Endothelial cell of umbilical vein (primary cell): Measurements from ENCODE around the gene RECQL5. TPM values are rescaled to one million over a fixed set of nuclear protein-coding genes. Genes with fewer than 3 reads are reported as not detected.

Source experiments
- BruUV-seq: library from RNA; stranded (reverse); fragments of 400-500 nt; replicated peaks from 2 replicates; lab custom pipeline; 2021; lab: Mats Ljungman, UMichigan
- CTCF ChIA-PET: fragments of 300-600, 350-600 bp; sonication (Branson Sonifier 250); formaldehyde crosslinking; loops from one replicate; lab custom pipeline; 2021; ENCODE audit warnings: antibody characterized with exemption, inconsistent platforms; lab: Charles Lee
- POLR2A ChIA-PET: fragments of 300-600, 350-600 bp; sonication (Branson Sonifier 250); formaldehyde crosslinking; loops from one replicate; lab custom pipeline; 2021; ENCODE audit warnings: antibody characterized with exemption, inconsistent platforms; lab: Charles Lee
- DNase-seq: peaks from one replicate; pipeline ENCODE4 v3.0.0-alpha.2; 2011; ENCODE audit warnings: low read depth, low spot score
- FAIRE-seq: peaks from 2 replicates; lab custom pipeline; 2011; peaks lifted over from hg19 to GRCh38; lab: Jason Lieb, UNC
- H2AFZ ChIP-seq: 2 replicates; pipeline ENCODE4 v1.6.0; 2012; ENCODE audit warnings: low read depth, low read length, control low read depth, inconsistent platforms
- H3K27ac ChIP-seq: 2 replicates; pipeline ENCODE4 v1.5.1; 2011; ENCODE audit warnings: low read depth, mild to moderate bottlenecking, control low read depth, low read length, moderate library complexity; ENCODE audit not compliant: insufficient read depth
- H3K27me3 ChIP-seq, 2 experiments: 2 replicates each; pipeline versions ENCODE4 v1.6.0 to v1.6.1; 2011; ENCODE audit warnings: low read length in 2 of 2, mixed read lengths in 1 of 2; ENCODE audit not compliant: control insufficient read depth in 2 of 2, insufficient read depth in 2 of 2
- H3K36me3 ChIP-seq, 2 experiments: 2 replicates in 1 of 2; 3 replicates in 1 of 2; pipeline ENCODE4 v1.5.1; 2011; ENCODE audit warnings: low read length in 2 of 2, mild to moderate bottlenecking in 1 of 2, moderate library complexity in 1 of 2; ENCODE audit not compliant: control insufficient read depth in 2 of 2, insufficient read depth in 2 of 2; ENCODE audit errors: extremely low read depth in 1 of 2
- H3K4me1 ChIP-seq: 3 replicates; pipeline ENCODE4 v1.5.1; 2011; ENCODE audit warnings: mild to moderate bottlenecking, low read length; ENCODE audit not compliant: control insufficient read depth, insufficient read depth; ENCODE audit errors: extremely low read depth
- H3K4me2 ChIP-seq: 2 replicates; pipeline ENCODE4 v1.6.1; 2011; ENCODE audit warnings: low read length, control low read depth, mixed read lengths; ENCODE audit not compliant: insufficient read depth
- H3K4me3 ChIP-seq, 3 experiments: fragments of 200-600 bp in 1 of 3; sonication (generic), shearing (Covaris generic) in 1 of 3; replicated peaks in 1 of 3; 2 replicates each; pipeline ENCODE4 v1.5.1; 2011 to 2016; ENCODE audit warnings: control low read depth in 3 of 3, low read length in 3 of 3, mild to moderate bottlenecking in 2 of 3, inconsistent platforms in 1 of 3, low read depth in 1 of 3, moderate library complexity in 1 of 3; ENCODE audit not compliant: insufficient read depth in 1 of 3
- H3K79me2 ChIP-seq: 2 replicates; pipeline ENCODE4 v1.6.0; 2012; ENCODE audit warnings: low read length, inconsistent platforms; ENCODE audit not compliant: control insufficient read depth, insufficient read depth
- H3K9ac ChIP-seq: replicated peaks from 2 replicates; pipeline ENCODE3; 2011; ENCODE audit warnings: low read length, control low read depth; ENCODE audit not compliant: insufficient read depth; ENCODE audit errors: extremely low read depth
- H3K9me1 ChIP-seq: replicated peaks from 3 replicates; pipeline ENCODE4 v1.6.0; 2011; ENCODE audit warnings: mild to moderate bottlenecking, low read length; ENCODE audit not compliant: control insufficient read depth, insufficient read depth; ENCODE audit errors: extremely low read depth
- H3K9me3 ChIP-seq: replicated peaks from 2 replicates; pipeline ENCODE4 v1.5.1; 2012; ENCODE audit warnings: low read length, inconsistent platforms; ENCODE audit not compliant: control insufficient read depth, insufficient read depth
- H4K20me1 ChIP-seq: replicated peaks from 2 replicates; pipeline ENCODE3; 2011; ENCODE audit warnings: mild to moderate bottlenecking, low read length; ENCODE audit not compliant: control insufficient read depth, insufficient read depth; ENCODE audit errors: extremely low read depth
- EZH2 ChIP-seq: IDR thresholded peaks from 2 replicates; pipeline ENCODE4 v1.6.1; 2012; ENCODE audit warnings: borderline replicate concordance, low read depth, mild to moderate bottlenecking, moderate library complexity, low read length, inconsistent platforms; ENCODE audit not compliant: severe bottlenecking
- FOS ChIP-seq: IDR thresholded peaks from 2 replicates; pipeline ENCODE4 v1.6.1; 2011; ENCODE audit warnings: mild to moderate bottlenecking, low read length, moderate library complexity, borderline replicate concordance; ENCODE audit not compliant: insufficient read depth
- GATA2 ChIP-seq: IDR thresholded peaks from 2 replicates; pipeline ENCODE4 v1.7.0; 2011; ENCODE audit warnings: low read depth, mild to moderate bottlenecking, moderate library complexity, mixed read lengths, low read length; ENCODE audit not compliant: insufficient read length, insufficient read depth
- JUN ChIP-seq: IDR thresholded peaks from 2 replicates; pipeline ENCODE4 v1.6.1; 2011; ENCODE audit warnings: borderline replicate concordance, low read depth; ENCODE audit not compliant: insufficient read length, insufficient read depth
- MYC ChIP-seq: IDR thresholded peaks from one replicate; pipeline ENCODE4 v1.6.1; 2011; ENCODE audit warnings: mild to moderate bottlenecking, low read depth, low read length
- POLR2A ChIP-seq: IDR thresholded peaks from 2 replicates; pipeline ENCODE4 v1.6.1; 2012; ENCODE audit warnings: low read depth, mild to moderate bottlenecking, control low read depth, low read length
- POLR2AphosphoS5 ChIP-seq: IDR thresholded peaks from 2 replicates; pipeline ENCODE4 v1.6.1; 2012; ENCODE audit warnings: low read depth, mild to moderate bottlenecking, control low read depth, low read length, moderate library complexity; ENCODE audit not compliant: insufficient read depth
- dilution Hi-C: fragments of 300-500 bp; cut with MboI; formaldehyde crosslinking; loops from one replicate; pipeline ENCODE4 v1.15.0; 2019; ENCODE audit warnings: low sequenced_read_pairs; ENCODE audit not compliant: extremely low pct_ligation_motif_present
- intact Hi-C: fragments of 100-400 bp; cut with micrococcal nuclease; formaldehyde crosslinking; loops from one replicate; pipeline ENCODE4 v1.10.0; 2022
- polyA plus RNA-seq, 4 experiments: library from polyadenylated mRNA; depleted of rRNA in 3 of 4; stranded (reverse) in 3 of 4; unstranded in 1 of 4; fragments of >200 nt; gene quantifications; 2 replicates each; pipeline versions ENCODE4 v1.2.1 to v1.2.3, GENCODE V29; 2011 to 2012; ENCODE audit warnings: missing spikeins in 1 of 4
- total RNA-seq: library from RNA; stranded (reverse); gene quantifications from 2 replicates; pipeline ENCODE4 v1.2.3, GENCODE V29; 2021
- TF ChIP-seq, protein P1 (sequence below), 2 donors: IDR thresholded peaks; 1 replicate in 1 of 2; 2 replicates in 1 of 2; pipeline ENCODE4 v1.5.1; 2011; ENCODE audit warnings: low read length in 2 of 2, mild to moderate bottlenecking in 2 of 2, moderate library complexity in 2 of 2, control low read depth in 1 of 2, inconsistent platforms in 1 of 2, low read depth in 1 of 2; ENCODE audit not compliant: insufficient read depth in 1 of 2; ENCODE audit errors: extremely low read depth in 1 of 2
- TF ChIP-seq, protein P2 (sequence below): IDR thresholded peaks from 2 replicates; pipeline ENCODE4 v1.6.1; 2011; ENCODE audit not compliant: insufficient read depth, insufficient read length

Gene RECQL5
- total and polyA plus RNA-seq, 2 donors (not counting 3 experiments of a cell fraction or from before 2014, with no cell fraction given): 21.3 to 30.7 TPM

DNA sequence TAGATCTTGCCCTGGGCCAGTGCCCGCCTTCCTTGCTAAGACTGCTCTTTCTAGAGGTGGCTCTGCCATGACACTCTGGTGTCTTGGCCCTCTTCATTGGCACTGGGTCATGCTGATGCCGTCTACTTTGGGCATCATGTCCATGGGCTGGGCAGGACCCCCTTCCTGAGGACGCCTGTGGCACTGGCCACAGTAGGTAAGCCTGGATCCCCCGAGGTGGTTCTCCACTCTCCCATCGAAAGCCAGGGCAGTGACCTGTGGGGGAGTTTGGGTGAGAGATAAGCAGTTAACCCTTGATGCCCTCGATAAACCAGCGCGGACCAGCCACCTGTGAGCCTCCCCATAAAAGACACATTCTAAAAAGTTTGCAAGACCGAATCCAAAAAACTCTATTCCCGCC, 34.3 kb upstream of the RECQL5 start:
- Histone ChIP-seq H3K27me3 (no peaks in the 10 kb centered on the region), H3K9me1 (no peaks in the 10 kb centered on the region), H3K36me3 (peaks cover 17 to 30% of the 10 kb centered on the region in 2 experiments), H3K9ac (peak overlapping the region; percentile 56), H2AFZ (no peak overlapping the region), H3K4me1 (peaks cover 54% of the 10 kb centered on the region), H3K4me3 (no peak overlapping the region), H4K20me1 (no peaks in the 10 kb centered on the region), H3K27ac (peak overlapping the region; percentile 91), H3K79me2 (peaks cover 12% of the 10 kb centered on the region), H3K9me3 (no peaks in the 10 kb centered on the region), H3K4me2 (no peak overlapping the region)
- no TSS peak for BruUV-seq
- ChIA-PET CTCF (no interaction called here), POLR2A (no interaction called here)
- no peak for FAIRE-seq
- TF ChIP-seq POLR2AphosphoS5 (no peak), MYC (no peak), GATA2 (no peak), EZH2 (no peak), JUN (no peak), POLR2A (no peak), FOS (no peak)
- TF ChIP-seq, protein P1, sequence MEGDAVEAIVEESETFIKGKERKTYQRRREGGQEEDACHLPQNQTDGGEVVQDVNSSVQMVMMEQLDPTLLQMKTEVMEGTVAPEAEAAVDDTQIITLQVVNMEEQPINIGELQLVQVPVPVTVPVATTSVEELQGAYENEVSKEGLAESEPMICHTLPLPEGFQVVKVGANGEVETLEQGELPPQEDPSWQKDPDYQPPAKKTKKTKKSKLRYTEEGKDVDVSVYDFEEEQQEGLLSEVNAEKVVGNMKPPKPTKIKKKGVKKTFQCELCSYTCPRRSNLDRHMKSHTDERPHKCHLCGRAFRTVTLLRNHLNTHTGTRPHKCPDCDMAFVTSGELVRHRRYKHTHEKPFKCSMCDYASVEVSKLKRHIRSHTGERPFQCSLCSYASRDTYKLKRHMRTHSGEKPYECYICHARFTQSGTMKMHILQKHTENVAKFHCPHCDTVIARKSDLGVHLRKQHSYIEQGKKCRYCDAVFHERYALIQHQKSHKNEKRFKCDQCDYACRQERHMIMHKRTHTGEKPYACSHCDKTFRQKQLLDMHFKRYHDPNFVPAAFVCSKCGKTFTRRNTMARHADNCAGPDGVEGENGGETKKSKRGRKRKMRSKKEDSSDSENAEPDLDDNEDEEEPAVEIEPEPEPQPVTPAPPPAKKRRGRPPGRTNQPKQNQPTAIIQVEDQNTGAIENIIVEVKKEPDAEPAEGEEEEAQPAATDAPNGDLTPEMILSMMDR (IDR thresholded peaks at IDR 0.05; ENCODE audit: extremely low read depth in 1 of 2, insufficient read depth in 1 of 2, low read depth in 1 of 2, low read length in 2 of 2): no peak
- TF ChIP-seq, protein P2, sequence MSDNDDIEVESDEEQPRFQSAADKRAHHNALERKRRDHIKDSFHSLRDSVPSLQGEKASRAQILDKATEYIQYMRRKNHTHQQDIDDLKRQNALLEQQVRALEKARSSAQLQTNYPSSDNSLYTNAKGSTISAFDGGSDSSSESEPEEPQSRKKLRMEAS: no peak
- intact Hi-C loops: no loop called here
- no peak for DNase-seq
- dilution Hi-C loops: no loop called here
